Measurements from ENCODE around the gene MRPL17. TPM values are rescaled to one million over a fixed set of nuclear protein-coding genes. Genes with fewer than 3 reads are reported as not detected.
"Not testable (repeated sequence)": the region's sequence is repeated elsewhere in the genome, so short reads cannot be mapped to it uniquely, and the experiment has no call there.

MRPL17 gene
- total RNA-seq, 2 experiments from 2014 or later: 44.0 to 46.8 TPM

GRCh38 chr11:6687876-6688275 lies 4.7 kb upstream of the MRPL17 start:
- BruUV-seq (replicated peaks): no TSS peak
- Histone ChIP-seq H3K79me2 (ENCODE audit: insufficient read depth, low read depth, low read length) (peaks cover 2% of the 10 kb centered on the region), H3K4me2 (ENCODE audit: low read length) (no peak overlapping the region), H3K4me1 (ENCODE audit: insufficient read depth, low read length, poor library complexity, severe bottlenecking) (peaks cover 4% of the 10 kb centered on the region), H2AFZ (ENCODE audit: low read length) (no peak overlapping the region), H3K9me3 (ENCODE audit: low read length) (no peaks in the 10 kb centered on the region), H3K27ac (ENCODE audit: low read depth, low read length, poor library complexity, severe bottlenecking) (no peak overlapping the region), H4K20me1 (ENCODE audit: insufficient read depth, low read length) (no peaks in the 10 kb centered on the region), H3K9me2 (ENCODE audit: insufficient read depth, low read length) (no peaks in the 10 kb centered on the region), H3K36me3 (ENCODE audit: insufficient read depth, low read length) (no peaks in the 10 kb centered on the region), H3K4me3 (ENCODE audit: low read depth, low read length, poor library complexity, severe bottlenecking) (no peak overlapping the region)
- intact Hi-C loops (cut with micrococcal nuclease; ENCODE audit: unreplicated experiment): loop anchor here (10.0 kb wide), 1 partner anchor 453 kb away; the partner anchor contains the start of genes CNGA4 and FHIP1B
- POLR2A ChIA-PET: interaction anchor here (0.6 kb wide), 1 partner anchor 103 kb away, joined by 3 read pairs; no protein-coding TSS in a partner anchor
- TF ChIP-seq CTCF (conservative IDR thresholded peaks at IDR 0.05; ENCODE audit: low read length) (no peak), EZH2phosphoT487 (IDR thresholded peaks at IDR 0.05; ENCODE audit: borderline replicate concordance, low read depth, low read length) (no peak)
- CTCF ChIA-PET (ENCODE audit: unreplicated experiment): interaction anchor here (0.5 to 1.3 kb wide), 2 partner anchors 17 to 83 kb away, joined by 3 read pairs; no protein-coding TSS in a partner anchor
- no peak for DNase-seq (ENCODE audit: low spot score)

GRCh38 chr11:6686006-6686405 lies 2.9 kb upstream of the MRPL17 start:
- POLR2A ChIA-PET: interaction anchor here (0.6 to 1.4 kb wide), 5 partner anchors 39 to 309 kb away, joined by 3 to 4 read pairs (median 3); partner anchors contain the start of genes ARFIP2 and TIMM10B

GRCh38 chr11:6684068-6684467 lies 928 bp upstream of the MRPL17 start:
- not testable (repeated sequence) for H3K9me3 ChIP-seq (ENCODE audit: low read length); DNase-seq (ENCODE audit: low spot score); H3K9me2 ChIP-seq (ENCODE audit: insufficient read depth, low read length); BruUV-seq (replicated peaks)
- ChIA-PET POLR2A (interaction anchor here (0.7 to 3.0 kb wide), 8 partner anchors 12 to 752 kb away, joined by 3 to 22 read pairs (median 4); partner anchors contain the start of gene TAF10), CTCF (ENCODE audit: unreplicated experiment) (interaction anchor here (0.6 to 1.9 kb wide), 5 partner anchors 22 to 246 kb away, joined by 3 to 6 read pairs (median 4); partner anchors contain the start of gene TAF10)
- H3K4me2 ChIP-seq (ENCODE audit: low read length): peak overlapping the region; percentile 69
- H3K79me2 ChIP-seq (ENCODE audit: insufficient read depth, low read depth, low read length): peaks cover 30% of the 10 kb centered on the region
- peaks cover 32% of the 10 kb centered on the region for H3K36me3 ChIP-seq (ENCODE audit: insufficient read depth, low read length)
- H3K4me3 ChIP-seq (ENCODE audit: low read depth, low read length, poor library complexity, severe bottlenecking): peak overlapping the region; percentile 85
- peak overlapping the region; percentile 44 for H3K27ac ChIP-seq (ENCODE audit: low read depth, low read length, poor library complexity, severe bottlenecking)
- peak overlapping the region; percentile 90 for H2AFZ ChIP-seq (ENCODE audit: low read length)
- peaks cover 15% of the 10 kb centered on the region for H3K4me1 ChIP-seq (ENCODE audit: insufficient read depth, low read length, poor library complexity, severe bottlenecking)
- intact Hi-C loops (cut with micrococcal nuclease; ENCODE audit: unreplicated experiment): loop anchor here (10.0 kb wide), 1 partner anchor 449 kb away; the partner anchor contains the start of genes CNGA4 and FHIP1B
- H4K20me1 ChIP-seq (ENCODE audit: insufficient read depth, low read length): peaks cover 18% of the 10 kb centered on the region

More at GRCh38 chr11:6686006-6686405, 2.9 kb upstream of the MRPL17 start:
- no peak for TF ChIP-seq EZH2phosphoT487 (IDR thresholded peaks at IDR 0.05; ENCODE audit: borderline replicate concordance, low read depth, low read length)
- TF ChIP-seq CTCF (conservative IDR thresholded peaks at IDR 0.05; ENCODE audit: low read length): no peak
- Histone ChIP-seq H3K9me3 (ENCODE audit: low read length) (no peaks in the 10 kb centered on the region), H3K79me2 (ENCODE audit: insufficient read depth, low read depth, low read length) (peaks cover 21% of the 10 kb centered on the region), H2AFZ (ENCODE audit: low read length) (no peak overlapping the region), H3K4me3 (ENCODE audit: low read depth, low read length, poor library complexity, severe bottlenecking) (no peak overlapping the region), H4K20me1 (ENCODE audit: insufficient read depth, low read length) (peaks cover 9% of the 10 kb centered on the region), H3K4me2 (ENCODE audit: low read length) (no peak overlapping the region), H3K36me3 (ENCODE audit: insufficient read depth, low read length) (peaks cover 13% of the 10 kb centered on the region), H3K9me2 (ENCODE audit: insufficient read depth, low read length) (no peaks in the 10 kb centered on the region), H3K27ac (ENCODE audit: low read depth, low read length, poor library complexity, severe bottlenecking) (no peak overlapping the region), H3K4me1 (ENCODE audit: insufficient read depth, low read length, poor library complexity, severe bottlenecking) (peaks cover 11% of the 10 kb centered on the region)
- intact Hi-C loops (cut with micrococcal nuclease; ENCODE audit: unreplicated experiment): loop anchor here (10.0 kb wide), 1 partner anchor 451 kb away; the partner anchor contains the start of genes CNGA4 and FHIP1B
- BruUV-seq (replicated peaks): no TSS peak
- CTCF ChIA-PET (ENCODE audit: unreplicated experiment): no interaction called here
- DNase-seq (ENCODE audit: low spot score): no peak
